Fibroblast of gingiva (primary cell): ENCODE results near the gene CACYBP.

Experiments used
- DNase-seq: peaks from one replicate; pipeline ENCODE4 v3.0.0-alpha.2; 2011; ENCODE audit warnings: low read depth

The CACYBP gene

DNA sequence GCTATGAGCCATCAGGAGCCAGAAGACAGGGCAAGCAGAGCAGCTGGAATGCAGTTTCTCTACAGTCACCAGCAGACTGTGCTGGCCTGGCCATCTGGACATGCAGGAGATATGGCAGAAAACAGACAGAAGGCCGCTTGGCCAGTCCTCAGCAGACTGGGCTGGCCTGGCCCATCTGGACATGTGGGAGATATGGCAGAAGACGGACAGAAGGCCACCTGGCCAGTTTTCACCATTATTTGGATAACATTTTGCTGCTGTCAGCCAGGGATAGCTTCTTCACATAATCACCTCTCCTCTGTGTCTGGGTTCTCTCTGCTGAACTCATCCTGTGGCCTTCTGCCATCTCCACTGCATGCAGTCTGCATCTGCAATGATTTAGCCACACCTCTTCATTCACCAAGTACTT is 25.0 kb upstream of the CACYBP start:
- no peak for DNase-seq

DNA sequence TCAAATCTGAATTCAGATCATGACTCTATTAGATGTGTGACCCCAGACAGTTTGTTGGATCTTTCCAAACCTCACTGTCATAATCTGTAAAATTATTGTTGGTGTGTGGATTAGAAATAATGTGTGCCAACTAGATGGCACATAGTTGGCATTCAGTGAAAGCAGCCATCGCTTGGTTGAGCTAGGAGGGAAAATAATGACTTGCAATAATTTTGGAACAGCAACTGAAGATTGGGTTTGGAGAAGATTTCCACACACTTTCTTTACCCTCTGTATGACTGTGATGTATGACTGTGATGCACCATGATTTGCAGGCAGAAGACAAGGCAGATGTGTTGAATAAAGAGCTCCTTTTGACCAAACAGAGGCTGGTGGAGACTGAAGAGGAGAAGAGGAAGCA is 24.0 kb upstream of the CACYBP start:
- DNase-seq: no peak

DNA sequence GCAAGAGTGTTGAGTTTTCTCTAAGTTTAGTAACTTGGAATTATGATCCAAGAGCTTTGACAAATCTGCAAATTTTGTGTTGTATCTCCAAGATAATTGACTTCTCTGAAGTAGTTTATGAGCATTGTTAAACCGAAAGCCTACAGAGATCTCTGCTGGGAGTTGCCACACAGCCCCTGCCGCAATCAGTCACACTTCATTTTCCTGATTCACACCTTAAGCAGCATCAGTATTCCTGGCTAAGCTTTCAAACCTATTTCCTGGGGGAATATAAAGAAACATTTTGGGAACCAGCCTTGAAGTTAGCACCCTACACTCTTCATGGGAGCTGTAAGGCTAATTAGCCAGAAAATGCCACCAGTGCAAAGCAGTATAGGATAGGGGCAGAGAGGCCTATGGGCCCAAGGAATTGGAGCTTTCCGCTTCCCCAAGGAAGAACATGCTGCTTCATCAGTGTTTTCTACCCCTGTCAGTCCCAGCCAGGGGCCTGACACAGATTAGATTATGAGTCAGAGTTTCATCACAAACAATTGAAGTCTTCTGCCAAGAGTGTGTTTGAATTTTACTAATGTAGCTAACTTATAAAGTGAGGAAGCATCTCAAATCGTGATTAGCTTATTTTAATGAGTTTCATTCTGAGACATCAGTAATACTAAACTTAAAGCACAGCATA is 23.2 kb upstream of the CACYBP start:
- peak; percentile 45 for DNase-seq

DNA sequence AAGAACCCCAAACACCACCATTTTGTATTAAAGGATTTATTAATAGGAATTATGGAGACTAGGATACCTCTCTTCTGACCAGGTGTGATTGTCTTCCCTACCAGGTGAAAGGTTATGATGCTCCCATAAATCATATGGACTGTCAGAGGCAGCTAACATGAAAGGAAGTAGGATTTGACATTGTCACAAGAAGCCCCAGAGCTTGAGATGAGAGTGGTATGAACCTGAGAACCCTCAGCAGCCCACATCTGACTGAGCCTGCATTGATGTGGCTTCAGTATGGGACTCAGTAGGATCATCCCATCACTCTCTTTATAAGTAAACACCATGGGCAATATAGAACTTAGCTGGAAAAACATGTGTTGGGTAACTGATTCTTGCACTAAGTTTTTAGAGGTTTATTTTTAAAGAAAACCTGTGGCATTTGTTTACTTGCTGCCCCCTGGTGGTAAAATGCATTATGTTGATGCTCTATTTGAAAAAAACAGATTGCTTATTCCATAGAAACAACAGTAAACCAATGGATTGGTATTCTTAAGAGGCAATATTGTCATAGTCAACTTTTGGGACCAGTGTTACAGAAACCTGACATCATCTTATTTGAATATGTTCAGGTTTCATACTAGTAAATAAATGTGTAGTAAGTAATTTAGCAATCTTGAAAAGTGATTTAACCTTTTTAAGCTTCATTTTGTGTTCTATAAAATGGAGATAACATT is 16.6 kb upstream of the CACYBP start:
- DNase-seq: peak; percentile 39

DNA sequence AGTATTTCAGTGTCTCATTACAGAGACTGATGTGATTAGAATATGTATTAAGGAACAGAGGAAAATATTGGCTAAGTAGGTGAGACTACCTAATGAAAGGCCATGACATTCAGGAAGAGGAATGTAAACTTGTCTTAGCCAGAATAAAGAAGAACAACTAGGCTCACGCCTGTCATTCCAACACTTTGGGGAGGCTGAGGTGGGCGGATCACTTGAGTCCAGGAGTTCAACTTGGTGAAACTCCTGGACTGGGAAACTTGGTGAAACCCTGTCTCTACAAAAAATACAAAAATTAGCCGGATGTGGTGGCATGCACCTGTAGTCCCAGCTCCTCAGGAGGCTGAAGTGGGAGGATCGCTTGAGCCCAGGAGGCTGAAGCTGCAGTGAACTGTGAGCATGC is 14.8 kb upstream of the CACYBP start:
- no peak for DNase-seq

DNA sequence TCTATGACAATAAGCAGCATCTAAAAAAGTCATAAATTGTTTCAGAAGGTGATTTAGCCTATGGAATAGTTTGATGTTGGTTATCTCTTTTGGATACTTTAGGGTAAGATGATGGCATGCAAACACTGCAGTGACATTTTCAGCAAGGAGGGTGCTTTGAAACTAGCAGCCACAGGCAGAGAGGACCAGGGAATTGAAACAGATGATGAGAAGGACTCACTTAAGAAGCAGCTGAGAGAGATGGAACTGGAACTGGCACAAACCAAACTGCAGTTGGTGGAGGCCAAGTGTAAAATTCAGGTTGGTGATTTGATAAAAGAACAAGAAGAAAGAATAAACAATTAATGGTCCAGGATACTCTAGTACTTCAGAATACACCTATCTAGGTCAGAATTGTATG is 11.2 kb upstream of the CACYBP start:
- no peak for DNase-seq

DNA sequence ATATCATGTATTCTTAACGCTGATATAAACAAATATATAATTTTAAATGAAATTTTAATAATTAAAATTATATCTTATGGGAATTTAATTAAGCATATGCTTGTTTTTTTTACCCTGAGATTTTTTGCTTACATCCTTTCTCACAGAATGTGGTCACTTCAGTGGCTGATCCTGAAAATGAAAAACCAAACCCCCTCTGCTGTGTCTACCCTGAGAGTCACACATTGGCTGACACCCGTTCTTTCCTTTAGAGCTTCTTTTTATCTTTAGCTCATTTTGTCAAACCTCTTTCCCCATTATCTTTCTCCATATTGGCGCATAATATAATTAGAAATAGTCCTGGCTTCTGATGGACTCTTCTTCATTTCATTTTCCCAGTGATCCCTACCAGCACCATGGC is 10.8 kb upstream of the CACYBP start:
- no peak for DNase-seq

DNA sequence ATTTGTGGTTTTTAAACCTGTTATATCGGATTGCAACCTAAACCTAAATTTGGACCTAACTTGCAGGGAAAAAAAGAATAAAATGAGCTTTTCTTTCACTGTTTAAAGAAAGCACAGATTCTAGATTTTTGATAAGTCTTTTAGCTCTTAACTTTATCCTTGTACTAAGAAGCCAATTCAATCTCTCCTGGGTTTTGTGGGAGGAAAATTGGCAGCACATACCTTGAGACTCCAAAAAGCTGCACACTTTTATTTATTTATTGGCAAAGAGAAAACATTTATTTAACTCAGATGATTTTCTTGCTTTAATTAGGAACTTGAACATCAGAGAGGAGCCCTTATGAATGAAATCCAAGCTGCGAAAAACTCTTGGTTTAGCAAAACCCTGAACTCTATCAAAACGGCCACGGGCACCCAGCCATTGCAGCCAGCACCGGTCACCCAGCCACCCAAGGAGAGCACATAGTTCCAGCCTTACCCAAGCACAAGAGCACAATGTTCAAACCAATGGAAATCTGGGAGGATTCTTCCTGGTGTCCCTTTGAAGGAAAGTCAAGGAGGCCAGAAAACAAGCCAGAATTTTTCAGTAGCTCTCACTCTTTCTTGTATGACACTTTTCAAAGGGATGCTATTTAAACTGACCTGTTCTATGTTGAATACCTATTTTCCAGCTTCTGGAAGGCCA is 10.1 kb upstream of the CACYBP start:
- DNase-seq: peak; percentile 50

DNA sequence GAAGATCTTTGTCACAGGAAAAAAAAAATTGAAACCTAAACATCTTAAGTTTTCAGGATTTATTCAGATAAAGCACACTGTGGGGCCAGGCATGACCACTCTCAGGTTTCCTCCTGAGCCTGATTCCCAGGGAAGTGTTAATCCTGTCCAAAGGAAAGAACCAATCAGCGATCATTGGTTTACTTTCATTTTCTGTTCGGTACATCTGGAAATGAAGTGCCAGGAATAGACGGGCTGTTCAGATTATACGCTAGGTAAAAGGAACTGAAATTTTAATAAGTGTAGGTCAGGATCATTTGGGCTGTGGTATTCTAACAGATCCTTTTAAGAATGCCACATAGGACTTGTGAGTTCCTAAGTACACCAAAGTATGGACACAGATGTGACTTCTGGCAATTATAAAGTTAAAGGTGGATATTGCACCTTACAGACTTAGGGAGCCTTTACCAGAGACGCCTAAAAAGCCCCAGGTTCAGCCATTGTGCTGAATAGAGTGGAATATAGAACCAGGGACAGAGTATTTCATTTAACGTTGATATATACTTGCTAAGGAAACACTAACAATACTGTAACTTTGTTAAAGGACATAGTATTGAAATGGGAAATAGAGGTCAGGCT is 9.3 kb upstream of the CACYBP start:
- DNase-seq: peak; percentile 58

DNA sequence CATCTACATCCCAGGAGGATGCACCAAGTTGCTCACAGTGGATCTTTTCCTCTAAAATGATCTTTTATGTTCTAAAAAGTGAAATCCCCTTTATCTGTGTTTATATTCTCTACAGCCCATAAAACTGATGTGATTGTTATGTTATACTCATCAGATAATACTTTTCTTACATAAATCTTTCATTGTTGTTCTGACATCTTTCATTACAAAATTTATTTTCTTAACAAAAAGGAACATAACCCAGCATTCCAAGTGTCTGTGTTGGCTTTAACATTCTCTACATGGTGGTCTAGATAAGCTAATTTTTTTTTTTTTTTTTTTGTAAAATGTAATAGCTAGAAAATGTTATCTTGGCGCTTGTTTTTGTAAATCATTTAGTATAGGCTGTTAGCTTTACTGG is 8.3 kb upstream of the CACYBP start:
- DNase-seq: no peak

DNA sequence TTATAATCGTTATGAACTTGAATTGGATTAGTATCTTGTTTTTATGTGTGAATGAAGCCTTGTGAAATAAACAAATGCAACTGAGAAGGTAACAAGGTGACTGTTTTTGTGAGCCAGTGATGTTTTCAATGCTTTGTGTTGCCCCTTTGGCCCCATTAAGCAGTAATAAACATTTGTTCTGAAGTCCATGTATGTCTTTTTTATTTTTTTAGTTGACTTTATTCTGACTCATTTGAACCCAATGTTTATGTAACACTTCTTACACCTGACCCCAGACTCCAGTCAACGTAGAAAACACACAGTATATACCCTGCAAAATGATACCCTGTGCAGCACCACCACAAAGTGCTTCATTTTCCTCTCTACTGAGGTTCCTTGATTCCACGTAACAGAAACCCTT is 4.6 kb upstream of the CACYBP start:
- DNase-seq: no peak

DNA sequence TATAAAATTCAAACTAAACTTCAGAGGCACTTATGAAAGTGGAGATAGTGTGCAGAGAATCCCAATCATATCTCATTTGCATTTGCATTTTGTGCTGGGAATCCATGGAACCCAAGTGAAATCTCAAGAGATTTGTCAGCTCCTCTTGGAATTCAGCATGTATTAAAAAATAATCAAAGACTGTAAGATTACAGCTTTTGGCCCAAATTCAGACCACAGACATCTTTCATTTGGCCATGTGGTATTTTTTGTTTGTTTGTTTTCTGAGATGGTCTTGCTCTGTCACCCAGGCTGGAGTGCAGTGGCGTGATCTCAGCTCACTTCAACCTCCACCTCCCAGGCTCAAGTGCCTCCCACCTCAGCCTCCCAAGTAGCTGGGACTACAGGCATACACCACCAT is 3.8 kb upstream of the CACYBP start:
- DNase-seq: peak; percentile 60

DNA sequence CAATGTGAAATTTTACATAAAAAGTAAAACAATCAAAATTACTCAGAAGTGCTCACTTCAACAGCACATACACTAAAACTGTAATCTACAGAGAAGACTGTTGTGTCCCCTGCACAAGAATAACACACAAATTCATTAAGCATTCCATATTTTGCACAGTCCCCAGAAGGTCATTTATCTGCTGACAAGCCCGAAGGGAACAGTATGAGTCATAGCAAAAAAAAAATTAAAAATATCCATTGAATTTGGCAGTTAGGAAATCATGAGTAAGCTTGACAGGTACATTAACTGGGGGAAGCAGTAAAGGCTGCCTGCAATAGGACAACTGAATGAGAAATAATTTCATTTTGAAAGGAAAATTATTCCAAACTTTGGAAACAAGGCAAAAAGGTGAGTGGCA is 3.3 kb upstream of the CACYBP start:
- peak; percentile 23 for DNase-seq

DNA sequence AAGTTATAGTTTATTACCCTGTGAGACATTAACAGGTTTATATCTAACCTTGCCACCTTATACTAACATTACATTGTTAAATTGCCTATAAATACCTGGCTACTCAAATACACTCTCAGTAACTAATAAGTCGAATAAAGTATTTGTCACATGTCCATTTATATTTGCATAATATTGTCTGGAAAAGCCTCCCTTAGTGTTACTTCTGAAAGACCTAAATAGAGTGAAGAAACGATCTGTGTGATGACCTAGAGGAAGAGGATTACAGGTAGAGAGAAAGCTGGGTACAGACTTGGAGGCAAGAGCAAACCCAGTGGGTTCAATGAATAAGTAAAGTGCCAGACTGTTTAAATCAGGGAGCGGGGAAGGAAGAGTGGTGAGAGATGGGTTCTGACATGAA is 2.7 kb upstream of the CACYBP start:
- no peak for DNase-seq

DNA sequence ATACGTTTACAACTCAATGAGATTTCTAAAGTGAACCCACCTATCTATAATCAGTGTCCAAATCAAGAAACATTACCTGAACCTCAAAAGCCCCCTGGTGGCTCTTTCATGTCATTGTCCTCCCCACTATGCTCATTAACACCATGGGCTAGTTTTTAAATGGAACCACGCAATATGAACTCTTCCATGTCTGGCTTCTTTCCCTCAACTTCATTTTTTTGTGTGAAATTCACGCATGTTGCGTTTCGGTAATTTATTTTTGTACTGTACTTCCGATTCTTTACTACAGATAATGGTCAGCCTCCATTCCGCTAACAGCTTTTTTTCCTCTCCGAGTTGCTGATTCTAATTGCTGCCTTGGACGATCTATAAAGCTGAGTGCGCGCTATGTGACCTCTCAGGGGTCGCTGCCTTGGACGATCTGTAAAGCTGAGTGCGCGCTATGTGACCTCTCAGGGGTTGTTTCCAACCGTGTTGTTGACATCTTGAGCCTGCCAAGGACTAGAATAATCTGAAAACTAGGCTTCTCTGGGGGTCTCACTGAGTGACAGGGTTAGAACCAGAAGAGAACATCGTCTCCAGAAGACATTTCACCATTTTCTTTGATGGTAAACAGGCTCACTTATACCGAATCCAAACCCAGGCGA is 1.1 kb upstream of the CACYBP start:
- peak; percentile 33 for DNase-seq

DNA sequence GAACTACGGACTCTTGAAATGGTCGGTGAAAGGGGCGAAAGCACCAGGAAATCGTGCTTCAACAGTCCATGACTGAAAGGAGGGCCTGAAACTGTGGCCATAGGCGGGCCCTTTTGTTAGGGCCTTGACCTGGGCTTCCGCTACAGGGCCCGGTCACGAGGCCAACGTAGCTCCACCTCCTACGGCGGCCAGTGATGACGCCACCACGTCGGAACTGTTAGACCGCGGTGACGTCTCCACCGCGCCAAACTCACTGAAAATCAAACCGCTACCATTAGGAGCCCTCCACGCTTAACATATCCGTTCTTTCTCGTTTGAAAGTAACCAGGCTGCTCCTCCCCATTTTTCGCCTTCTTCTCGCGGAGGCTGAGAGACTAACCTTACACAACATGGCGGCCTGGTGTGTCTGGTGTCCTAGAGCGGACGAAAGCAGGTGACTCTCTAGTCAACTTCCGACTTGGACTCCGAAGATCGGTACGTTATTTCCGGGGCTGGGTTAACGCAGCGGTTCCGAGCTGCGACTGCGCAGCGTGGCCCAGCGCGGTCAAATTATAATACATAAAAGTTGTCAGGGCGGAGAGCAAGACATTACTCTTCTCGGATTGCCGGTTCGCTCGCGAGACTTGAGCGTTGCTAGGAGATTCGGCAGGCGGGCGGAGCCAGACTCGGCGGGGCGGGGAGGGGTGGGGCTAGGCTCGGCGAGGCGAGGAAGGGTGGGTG is 371 bp upstream of the CACYBP start:
- DNase-seq: peak; percentile 100

DNA sequence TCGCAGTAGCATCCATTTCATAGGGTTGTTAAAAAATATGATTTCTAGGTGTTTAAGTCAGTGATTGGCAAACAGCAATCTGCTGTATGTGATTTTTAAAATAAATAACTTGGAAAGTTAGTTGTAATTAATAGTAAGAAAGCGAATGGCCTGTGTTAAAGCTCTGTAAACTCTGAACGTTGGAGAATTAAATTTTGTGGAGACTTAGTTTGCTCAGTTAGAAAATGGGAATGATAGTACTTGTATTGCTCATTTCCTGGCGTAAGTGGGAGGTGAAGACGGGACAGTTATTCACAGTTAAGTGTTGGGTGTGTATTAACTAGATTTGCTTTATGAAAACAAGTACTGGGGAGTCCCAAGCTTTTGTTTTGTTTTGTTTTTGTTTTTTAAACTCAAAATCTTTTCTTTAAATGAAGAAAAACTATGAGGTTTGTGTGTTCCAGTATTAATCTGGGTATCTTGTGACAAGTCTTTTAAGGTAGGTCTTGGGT is 995 bp downstream of the CACYBP start:
- DNase-seq: no peak

DNA sequence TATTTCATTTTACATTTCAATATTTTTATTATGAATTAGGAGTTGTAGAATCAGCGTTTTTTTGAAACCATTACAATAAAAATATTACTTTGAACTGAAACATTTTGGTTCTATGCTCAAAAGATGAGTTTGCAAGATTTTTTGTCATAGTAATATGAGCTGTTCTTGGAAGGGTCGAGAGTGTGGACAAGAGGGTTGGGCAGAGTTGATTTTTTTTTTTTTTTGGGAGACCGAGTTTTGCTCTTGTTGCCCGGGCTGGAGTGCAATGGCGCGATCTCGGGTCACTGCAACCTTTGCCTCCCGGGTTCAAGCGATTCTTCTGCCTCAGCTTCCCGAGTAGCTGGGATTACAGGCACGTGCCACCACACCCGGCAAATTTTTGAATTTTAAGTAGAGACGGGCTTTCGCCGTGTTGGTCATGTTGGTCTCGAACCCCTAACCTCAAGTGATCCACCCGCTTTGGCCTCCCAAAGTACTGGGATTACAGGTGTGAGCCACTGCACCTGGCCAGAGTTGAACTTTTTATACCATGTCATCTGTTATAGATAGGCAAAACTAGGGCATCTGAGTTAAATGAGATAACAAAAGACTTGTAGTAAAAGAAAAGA is 3.3 kb downstream of the CACYBP start:
- no peak for DNase-seq

DNA sequence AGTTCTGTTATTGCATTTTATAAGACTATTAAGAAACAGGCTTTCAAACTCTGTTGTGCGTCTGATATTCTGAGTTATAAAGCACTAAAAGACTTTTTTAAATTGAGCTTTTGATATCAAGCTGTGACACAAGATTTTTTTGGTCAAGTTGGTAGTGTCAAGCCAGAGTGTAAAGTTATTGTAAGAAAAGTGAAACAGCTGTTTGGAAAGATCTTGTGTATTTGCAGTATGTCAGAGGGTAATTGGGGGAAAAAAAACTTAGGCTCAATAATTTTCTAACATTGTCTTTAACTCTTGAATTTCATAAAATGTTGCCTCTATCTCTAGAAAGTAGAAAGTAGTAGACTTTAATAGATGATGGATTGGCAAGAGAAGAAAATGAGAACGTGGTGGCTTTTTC is 3.8 kb downstream of the CACYBP start:
- no peak for DNase-seq

DNA sequence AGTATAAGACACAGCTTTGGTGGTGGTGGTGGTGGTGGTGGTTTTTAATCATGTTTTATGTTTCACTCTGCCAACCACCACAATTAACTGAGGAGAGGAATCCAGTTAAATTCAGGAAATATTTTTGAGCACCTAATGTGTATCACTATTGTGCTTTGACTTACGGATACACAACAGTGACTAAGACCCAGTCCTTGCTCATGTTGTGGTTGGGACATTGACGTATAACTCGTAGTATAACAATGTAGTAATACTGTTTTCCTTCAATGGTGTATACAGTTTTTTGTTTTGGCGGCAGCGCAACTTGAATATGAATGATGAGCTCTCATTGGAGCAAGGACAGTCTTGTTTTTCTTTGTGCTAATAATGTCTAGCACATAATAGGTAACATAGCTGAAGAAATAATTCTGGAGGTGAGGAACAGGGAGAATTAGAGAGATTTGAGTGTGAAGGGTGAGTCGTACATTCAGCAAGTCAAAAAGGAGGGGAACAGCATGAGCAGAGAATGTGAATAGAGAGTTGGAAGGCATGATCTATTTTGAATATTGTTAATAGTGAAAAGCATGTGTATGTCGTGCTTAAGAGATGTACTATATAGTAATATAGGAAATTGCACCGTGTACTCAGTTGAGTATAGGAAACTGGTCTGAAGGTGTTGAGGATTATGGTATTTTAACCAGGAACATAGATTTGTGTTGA is 5.5 kb downstream of the CACYBP start:
- DNase-seq: no peak

DNA sequence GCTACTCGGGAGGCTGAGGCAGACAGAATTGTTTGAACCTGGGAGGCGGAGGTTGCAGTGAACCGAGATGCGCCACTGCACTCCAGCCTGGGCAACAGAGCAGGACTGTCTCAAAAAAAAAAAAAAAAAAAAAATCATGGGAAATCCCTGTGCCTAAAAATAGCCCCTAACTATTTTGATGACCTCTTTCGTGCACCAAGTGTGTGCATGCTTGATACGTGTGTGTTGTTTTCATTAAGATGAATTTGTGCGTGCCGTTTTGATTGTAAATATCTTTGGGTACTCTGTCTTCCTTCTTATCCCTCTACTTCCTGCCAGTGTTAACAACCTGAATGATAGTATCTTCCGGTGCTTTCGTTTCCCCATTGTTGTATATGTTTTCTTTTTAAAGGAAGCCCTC is 9.8 kb downstream of the CACYBP start:
- no peak for DNase-seq
